Endothelial cell of umbilical vein (primary cell): Measurements from ENCODE around the gene PLD2. TPM values are rescaled to one million over a fixed set of nuclear protein-coding genes. Genes with fewer than 3 reads are reported as not detected.
A peak's percentile ranks its signal among the peaks of the same experiment; 100 is the strongest.

ENCODE experiments used
- BruUV-seq: library from RNA; stranded (reverse); fragments of 400-500 nt; replicated peaks from 2 replicates; lab custom pipeline; 2021; lab: Mats Ljungman, UMichigan
- CTCF ChIA-PET: fragments of 300-600, 350-600 bp; sonication (Branson Sonifier 250); formaldehyde crosslinking; loops from one replicate; lab custom pipeline; 2021; ENCODE audit warnings: antibody characterized with exemption, inconsistent platforms; lab: Charles Lee
- POLR2A ChIA-PET: fragments of 300-600, 350-600 bp; sonication (Branson Sonifier 250); formaldehyde crosslinking; loops from one replicate; lab custom pipeline; 2021; ENCODE audit warnings: antibody characterized with exemption, inconsistent platforms; lab: Charles Lee
- DNase-seq: peaks from one replicate; pipeline ENCODE4 v3.0.0-alpha.2; 2011; ENCODE audit warnings: low read depth, low spot score
- FAIRE-seq: peaks from 2 replicates; lab custom pipeline; 2011; peaks lifted over from hg19 to GRCh38; lab: Jason Lieb, UNC
- H2AFZ ChIP-seq: 2 replicates; pipeline ENCODE4 v1.6.0; 2012; ENCODE audit warnings: low read depth, low read length, control low read depth, inconsistent platforms
- H3K27ac ChIP-seq: 2 replicates; pipeline ENCODE4 v1.5.1; 2011; ENCODE audit warnings: low read depth, mild to moderate bottlenecking, control low read depth, low read length, moderate library complexity; ENCODE audit not compliant: insufficient read depth
- H3K27me3 ChIP-seq, 2 experiments: 2 replicates each; pipeline versions ENCODE4 v1.6.0 to v1.6.1; 2011; ENCODE audit warnings: low read length in 2 of 2, mixed read lengths in 1 of 2; ENCODE audit not compliant: control insufficient read depth in 2 of 2, insufficient read depth in 2 of 2
- H3K36me3 ChIP-seq, 2 experiments: 2 replicates in 1 of 2; 3 replicates in 1 of 2; pipeline ENCODE4 v1.5.1; 2011; ENCODE audit warnings: low read length in 2 of 2, mild to moderate bottlenecking in 1 of 2, moderate library complexity in 1 of 2; ENCODE audit not compliant: control insufficient read depth in 2 of 2, insufficient read depth in 2 of 2; ENCODE audit errors: extremely low read depth in 1 of 2
- H3K4me1 ChIP-seq: 3 replicates; pipeline ENCODE4 v1.5.1; 2011; ENCODE audit warnings: mild to moderate bottlenecking, low read length; ENCODE audit not compliant: control insufficient read depth, insufficient read depth; ENCODE audit errors: extremely low read depth
- H3K4me2 ChIP-seq: 2 replicates; pipeline ENCODE4 v1.6.1; 2011; ENCODE audit warnings: low read length, control low read depth, mixed read lengths; ENCODE audit not compliant: insufficient read depth
- H3K4me3 ChIP-seq, 3 experiments: fragments of 200-600 bp in 1 of 3; sonication (generic), shearing (Covaris generic) in 1 of 3; replicated peaks in 1 of 3; 2 replicates each; pipeline ENCODE4 v1.5.1; 2011 to 2016; ENCODE audit warnings: control low read depth in 3 of 3, low read length in 3 of 3, mild to moderate bottlenecking in 2 of 3, inconsistent platforms in 1 of 3, low read depth in 1 of 3, moderate library complexity in 1 of 3; ENCODE audit not compliant: insufficient read depth in 1 of 3
- H3K79me2 ChIP-seq: 2 replicates; pipeline ENCODE4 v1.6.0; 2012; ENCODE audit warnings: low read length, inconsistent platforms; ENCODE audit not compliant: control insufficient read depth, insufficient read depth
- H3K9ac ChIP-seq: replicated peaks from 2 replicates; pipeline ENCODE3; 2011; ENCODE audit warnings: low read length, control low read depth; ENCODE audit not compliant: insufficient read depth; ENCODE audit errors: extremely low read depth
- H3K9me1 ChIP-seq: replicated peaks from 3 replicates; pipeline ENCODE4 v1.6.0; 2011; ENCODE audit warnings: mild to moderate bottlenecking, low read length; ENCODE audit not compliant: control insufficient read depth, insufficient read depth; ENCODE audit errors: extremely low read depth
- H3K9me3 ChIP-seq: replicated peaks from 2 replicates; pipeline ENCODE4 v1.5.1; 2012; ENCODE audit warnings: low read length, inconsistent platforms; ENCODE audit not compliant: control insufficient read depth, insufficient read depth
- H4K20me1 ChIP-seq: replicated peaks from 2 replicates; pipeline ENCODE3; 2011; ENCODE audit warnings: mild to moderate bottlenecking, low read length; ENCODE audit not compliant: control insufficient read depth, insufficient read depth; ENCODE audit errors: extremely low read depth
- EZH2 ChIP-seq: IDR thresholded peaks from 2 replicates; pipeline ENCODE4 v1.6.1; 2012; ENCODE audit warnings: borderline replicate concordance, low read depth, mild to moderate bottlenecking, moderate library complexity, low read length, inconsistent platforms; ENCODE audit not compliant: severe bottlenecking
- FOS ChIP-seq: IDR thresholded peaks from 2 replicates; pipeline ENCODE4 v1.6.1; 2011; ENCODE audit warnings: mild to moderate bottlenecking, low read length, moderate library complexity, borderline replicate concordance; ENCODE audit not compliant: insufficient read depth
- GATA2 ChIP-seq: IDR thresholded peaks from 2 replicates; pipeline ENCODE4 v1.7.0; 2011; ENCODE audit warnings: low read depth, mild to moderate bottlenecking, moderate library complexity, mixed read lengths, low read length; ENCODE audit not compliant: insufficient read length, insufficient read depth
- JUN ChIP-seq: IDR thresholded peaks from 2 replicates; pipeline ENCODE4 v1.6.1; 2011; ENCODE audit warnings: borderline replicate concordance, low read depth; ENCODE audit not compliant: insufficient read length, insufficient read depth
- MYC ChIP-seq: IDR thresholded peaks from one replicate; pipeline ENCODE4 v1.6.1; 2011; ENCODE audit warnings: mild to moderate bottlenecking, low read depth, low read length
- POLR2A ChIP-seq: IDR thresholded peaks from 2 replicates; pipeline ENCODE4 v1.6.1; 2012; ENCODE audit warnings: low read depth, mild to moderate bottlenecking, control low read depth, low read length
- POLR2AphosphoS5 ChIP-seq: IDR thresholded peaks from 2 replicates; pipeline ENCODE4 v1.6.1; 2012; ENCODE audit warnings: low read depth, mild to moderate bottlenecking, control low read depth, low read length, moderate library complexity; ENCODE audit not compliant: insufficient read depth
- dilution Hi-C: fragments of 300-500 bp; cut with MboI; formaldehyde crosslinking; loops from one replicate; pipeline ENCODE4 v1.15.0; 2019; ENCODE audit warnings: low sequenced_read_pairs; ENCODE audit not compliant: extremely low pct_ligation_motif_present
- intact Hi-C: fragments of 100-400 bp; cut with micrococcal nuclease; formaldehyde crosslinking; loops from one replicate; pipeline ENCODE4 v1.10.0; 2022
- polyA plus RNA-seq, 4 experiments: library from polyadenylated mRNA; depleted of rRNA in 3 of 4; stranded (reverse) in 3 of 4; unstranded in 1 of 4; fragments of >200 nt; gene quantifications; 2 replicates each; pipeline versions ENCODE4 v1.2.1 to v1.2.3, GENCODE V29; 2011 to 2012; ENCODE audit warnings: missing spikeins in 1 of 4
- total RNA-seq: library from RNA; stranded (reverse); gene quantifications from 2 replicates; pipeline ENCODE4 v1.2.3, GENCODE V29; 2021
- TF ChIP-seq, protein P1 (sequence below): IDR thresholded peaks from 2 replicates; pipeline ENCODE4 v1.6.1; 2011; ENCODE audit not compliant: insufficient read depth, insufficient read length
- TF ChIP-seq, protein P2 (sequence below), 2 donors: IDR thresholded peaks; 1 replicate in 1 of 2; 2 replicates in 1 of 2; pipeline ENCODE4 v1.5.1; 2011; ENCODE audit warnings: low read length in 2 of 2, mild to moderate bottlenecking in 2 of 2, moderate library complexity in 2 of 2, control low read depth in 1 of 2, inconsistent platforms in 1 of 2, low read depth in 1 of 2; ENCODE audit not compliant: insufficient read depth in 1 of 2; ENCODE audit errors: extremely low read depth in 1 of 2

PLD2 gene
- total and polyA plus RNA-seq, 2 donors (not counting 3 experiments of a cell fraction or from before 2014, with no cell fraction given): 52.3 to 54.7 TPM

DNA sequence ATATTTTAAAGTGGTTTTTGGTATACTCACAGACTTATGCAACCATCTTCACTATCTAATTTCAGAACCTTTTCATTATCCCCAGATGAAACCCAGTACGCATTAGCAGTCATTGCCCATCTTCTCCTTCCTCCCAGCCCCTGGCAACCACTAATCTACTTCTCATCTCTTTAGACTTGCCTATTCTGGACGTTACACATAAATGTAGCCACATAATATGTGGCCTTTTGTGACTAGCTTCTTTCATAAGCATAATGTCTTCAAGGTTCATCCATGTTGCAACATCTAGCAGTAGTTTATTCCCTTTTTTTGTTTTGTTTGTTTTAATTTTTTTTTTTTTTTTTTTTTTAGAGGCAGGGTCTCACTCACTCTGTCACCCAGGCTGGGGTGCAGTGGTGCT lies 63.9 kb downstream of the PLD2 start:
- Histone ChIP-seq H3K36me3 (no peaks in the 10 kb centered on the region), H3K9me1 (no peaks in the 10 kb centered on the region), H3K79me2 (peaks cover 4% of the 10 kb centered on the region), H3K27ac (no peak overlapping the region), H3K4me1 (peaks cover 7% of the 10 kb centered on the region), H3K4me3 (no peak overlapping the region), H4K20me1 (no peaks in the 10 kb centered on the region), H3K27me3 (no peaks in the 10 kb centered on the region), H3K4me2 (no peak overlapping the region), H3K9ac (no peak overlapping the region), H3K9me3 (no peaks in the 10 kb centered on the region), H2AFZ (no peak overlapping the region)
- TF ChIP-seq, protein P1, sequence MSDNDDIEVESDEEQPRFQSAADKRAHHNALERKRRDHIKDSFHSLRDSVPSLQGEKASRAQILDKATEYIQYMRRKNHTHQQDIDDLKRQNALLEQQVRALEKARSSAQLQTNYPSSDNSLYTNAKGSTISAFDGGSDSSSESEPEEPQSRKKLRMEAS: no peak
- TF ChIP-seq EZH2 (no peak), POLR2AphosphoS5 (no peak), POLR2A (no peak)
- intact Hi-C loops: no loop called here
- CTCF ChIA-PET: no interaction called here
- no TSS peak for BruUV-seq
- POLR2A ChIA-PET: interaction anchor here (0.6 to 0.7 kb wide), 2 partner anchors 8 to 11 kb away, joined by 3 to 7 read pairs; no protein-coding TSS in a partner anchor
- dilution Hi-C loops: no loop called here
- FAIRE-seq (peak; percentile 31), DNase-seq (no peak)

DNA sequence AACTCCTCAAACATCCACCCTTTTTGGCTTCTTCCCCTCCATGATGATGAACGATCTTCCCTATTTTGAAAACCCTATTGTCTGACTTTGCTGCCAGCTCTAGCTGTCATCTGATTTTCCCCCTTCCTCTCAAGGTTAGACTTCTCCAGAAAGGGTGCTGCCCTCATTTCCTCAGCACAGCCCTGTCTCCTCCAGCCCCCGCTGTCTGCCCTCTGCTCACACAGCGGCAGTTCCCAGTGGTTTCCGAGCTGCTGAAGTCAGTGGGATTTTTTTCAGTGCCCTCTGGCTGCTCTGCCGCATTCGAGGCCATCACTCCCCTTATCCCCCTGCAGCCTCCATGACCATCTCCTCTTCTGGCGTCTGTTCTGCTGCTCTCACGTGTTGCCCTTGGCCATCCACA lies 65.8 kb downstream of the PLD2 start:
- no peaks in the 10 kb centered on the region for H3K36me3 ChIP-seq
- no peak for TF ChIP-seq POLR2AphosphoS5
- no peak for TF ChIP-seq MYC
- no peak for TF ChIP-seq POLR2A
- TF ChIP-seq JUN: no peak
- TF ChIP-seq, protein P1: no peak
- no peak for TF ChIP-seq GATA2
- no peak for TF ChIP-seq EZH2
- TF ChIP-seq FOS: no peak
- TF ChIP-seq, protein P2, sequence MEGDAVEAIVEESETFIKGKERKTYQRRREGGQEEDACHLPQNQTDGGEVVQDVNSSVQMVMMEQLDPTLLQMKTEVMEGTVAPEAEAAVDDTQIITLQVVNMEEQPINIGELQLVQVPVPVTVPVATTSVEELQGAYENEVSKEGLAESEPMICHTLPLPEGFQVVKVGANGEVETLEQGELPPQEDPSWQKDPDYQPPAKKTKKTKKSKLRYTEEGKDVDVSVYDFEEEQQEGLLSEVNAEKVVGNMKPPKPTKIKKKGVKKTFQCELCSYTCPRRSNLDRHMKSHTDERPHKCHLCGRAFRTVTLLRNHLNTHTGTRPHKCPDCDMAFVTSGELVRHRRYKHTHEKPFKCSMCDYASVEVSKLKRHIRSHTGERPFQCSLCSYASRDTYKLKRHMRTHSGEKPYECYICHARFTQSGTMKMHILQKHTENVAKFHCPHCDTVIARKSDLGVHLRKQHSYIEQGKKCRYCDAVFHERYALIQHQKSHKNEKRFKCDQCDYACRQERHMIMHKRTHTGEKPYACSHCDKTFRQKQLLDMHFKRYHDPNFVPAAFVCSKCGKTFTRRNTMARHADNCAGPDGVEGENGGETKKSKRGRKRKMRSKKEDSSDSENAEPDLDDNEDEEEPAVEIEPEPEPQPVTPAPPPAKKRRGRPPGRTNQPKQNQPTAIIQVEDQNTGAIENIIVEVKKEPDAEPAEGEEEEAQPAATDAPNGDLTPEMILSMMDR (IDR thresholded peaks at IDR 0.05; ENCODE audit: extremely low read depth in 1 of 2, insufficient read depth in 1 of 2, low read depth in 1 of 2, low read length in 2 of 2): no peak
- DNase-seq (peak; percentile 75), FAIRE-seq (peak; percentile 71)
- H3K79me2 ChIP-seq: peaks cover 4% of the 10 kb centered on the region
- intact Hi-C loops: no loop called here
- H4K20me1 ChIP-seq: no peaks in the 10 kb centered on the region
- H3K4me3 ChIP-seq: no peak overlapping the region
- H3K9ac ChIP-seq: no peak overlapping the region
- POLR2A ChIA-PET: interaction anchor here (0.6 kb wide), 2 partner anchors 16 to 96 kb away, joined by 4 to 5 read pairs; no protein-coding TSS in a partner anchor
- no peak overlapping the region for H2AFZ ChIP-seq
- H3K4me1 ChIP-seq: peaks cover 7% of the 10 kb centered on the region
- peak overlapping the region; percentile 13 for H3K4me2 ChIP-seq
- no TSS peak for BruUV-seq
- H3K9me3 ChIP-seq: no peaks in the 10 kb centered on the region
- no peaks in the 10 kb centered on the region for H3K27me3 ChIP-seq
- CTCF ChIA-PET: interaction anchor here (1.0 to 1.7 kb wide), 4 partner anchors 9 to 83 kb away, joined by 3 to 9 read pairs (median 5); no protein-coding TSS in a partner anchor
- H3K27ac ChIP-seq: no peak overlapping the region
- dilution Hi-C loops: no loop called here
- no peaks in the 10 kb centered on the region for H3K9me1 ChIP-seq
